Kidney tubule cell (primary cell): Measurements from ENCODE around the gene HECW1.
"Not testable (repeated sequence)": the region's sequence is repeated elsewhere in the genome, so short reads cannot be mapped to it uniquely, and the experiment has no call there.

Source experiments
- DNase-seq: peaks from one replicate; pipeline ENCODE4 v3.0.0-alpha.2; 2018; ENCODE audit warnings: low spot score

The HECW1 gene

DNA sequence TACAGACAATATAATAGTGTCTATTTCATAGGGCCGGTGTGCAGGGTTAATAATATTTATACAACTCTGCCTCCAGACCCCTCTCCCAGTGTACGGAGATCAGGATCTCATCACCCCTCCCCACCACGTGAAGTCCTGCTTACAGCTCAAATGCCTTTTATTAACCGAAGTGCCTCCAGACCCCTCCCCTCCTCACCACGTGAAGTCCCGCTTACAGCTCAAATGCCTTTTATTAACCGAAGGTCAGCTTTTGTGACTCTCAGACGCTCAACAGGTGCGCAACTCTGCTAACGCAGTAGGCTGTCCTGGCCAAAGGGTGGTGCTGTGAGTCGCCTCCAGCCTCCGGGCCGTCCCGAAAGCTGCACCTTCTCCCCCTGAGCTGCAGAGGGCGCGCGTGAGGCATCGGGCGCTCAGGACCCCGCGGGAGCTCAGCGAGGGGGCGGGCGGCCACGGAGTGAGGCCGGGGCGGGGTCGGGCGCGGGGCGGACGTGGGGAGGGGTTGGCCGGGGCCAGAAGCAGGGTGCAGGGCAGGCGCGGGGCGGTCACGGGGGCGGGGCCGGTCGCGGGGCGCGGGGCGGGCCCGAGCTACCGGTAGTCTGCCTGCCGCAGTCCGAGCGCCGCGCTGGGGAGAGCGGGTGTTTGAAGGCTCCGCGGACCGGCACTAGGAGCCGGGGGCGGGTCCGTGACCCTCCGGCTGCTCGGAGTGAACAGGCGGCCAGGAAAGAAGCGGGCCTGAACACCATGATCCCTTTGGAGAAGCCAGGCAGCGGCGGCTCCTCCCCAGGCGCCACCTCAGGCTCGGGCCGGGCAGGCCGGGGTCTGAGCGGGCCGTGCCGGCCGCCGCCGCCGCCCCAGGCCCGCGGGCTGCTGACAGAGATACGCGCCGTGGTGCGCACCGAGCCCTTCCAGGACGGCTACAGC, 470.3 kb downstream of the HECW1 start, which contains the start of gene STK17A:
TSS of gene STK17A (plus strand) at position 606 of the 921 bp plus-strand sequence. CDS start at position 742, 136 bp downstream.
- peak; percentile 94 for DNase-seq

DNA sequence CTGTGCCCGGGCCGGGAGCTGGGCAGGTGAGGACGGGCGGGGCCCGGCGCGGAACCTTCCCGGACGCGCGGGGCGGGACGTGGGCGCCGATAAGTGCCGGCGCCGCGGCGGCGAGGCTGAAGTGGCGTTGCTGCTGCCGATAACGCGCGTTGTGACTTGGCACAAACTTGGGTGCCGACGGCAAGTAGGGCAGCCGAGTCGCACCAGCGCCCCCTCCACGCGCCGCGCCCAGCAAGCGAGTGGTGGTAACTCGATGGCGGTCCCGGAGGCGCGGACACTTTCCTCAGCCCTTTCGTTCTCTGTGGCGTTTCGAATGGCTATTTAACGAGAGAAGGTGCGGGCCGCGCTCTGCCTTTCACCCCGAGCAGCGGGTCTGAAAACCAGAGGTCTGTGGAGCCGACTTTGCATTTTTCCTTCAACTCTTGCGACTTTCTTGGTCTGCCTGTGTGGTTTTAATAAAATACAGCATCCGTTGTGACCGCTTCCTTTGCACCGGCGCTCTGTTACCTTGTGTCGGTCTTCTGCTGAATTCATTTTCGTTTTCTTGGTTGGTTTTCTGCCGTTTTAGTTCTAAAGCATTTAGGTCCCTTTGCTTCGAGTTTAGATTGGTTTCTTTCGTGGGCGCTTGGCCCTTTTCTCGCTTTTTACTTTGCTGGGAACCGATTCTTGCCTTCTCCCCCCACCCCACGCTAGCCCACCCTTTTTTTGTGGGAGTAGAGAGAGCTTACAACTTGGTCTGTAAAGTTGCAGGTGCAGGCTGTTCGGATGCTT, 471.2 kb downstream of the HECW1 start:
- DNase-seq = peak; percentile 70

DNA sequence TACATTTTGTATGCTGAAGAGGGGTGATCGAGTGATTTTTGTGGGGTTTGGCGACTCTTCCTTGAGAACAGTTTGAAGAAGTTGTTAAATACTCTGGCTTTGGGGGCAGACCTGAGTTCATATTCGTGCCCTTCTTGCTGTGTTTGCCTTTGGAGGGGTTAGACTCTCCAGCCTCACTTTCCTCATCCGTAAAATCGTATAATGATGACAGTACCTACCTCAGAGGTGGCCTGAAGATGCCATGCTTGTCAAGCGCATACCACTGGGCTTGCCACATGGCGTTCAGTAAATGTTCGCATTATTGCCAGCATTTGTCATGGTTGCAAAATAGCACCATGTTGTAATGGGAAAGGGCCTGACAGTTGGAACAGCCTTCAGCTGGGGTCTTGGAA, 471.7 kb downstream of the HECW1 start:
- peak; percentile 79 for DNase-seq

DNA sequence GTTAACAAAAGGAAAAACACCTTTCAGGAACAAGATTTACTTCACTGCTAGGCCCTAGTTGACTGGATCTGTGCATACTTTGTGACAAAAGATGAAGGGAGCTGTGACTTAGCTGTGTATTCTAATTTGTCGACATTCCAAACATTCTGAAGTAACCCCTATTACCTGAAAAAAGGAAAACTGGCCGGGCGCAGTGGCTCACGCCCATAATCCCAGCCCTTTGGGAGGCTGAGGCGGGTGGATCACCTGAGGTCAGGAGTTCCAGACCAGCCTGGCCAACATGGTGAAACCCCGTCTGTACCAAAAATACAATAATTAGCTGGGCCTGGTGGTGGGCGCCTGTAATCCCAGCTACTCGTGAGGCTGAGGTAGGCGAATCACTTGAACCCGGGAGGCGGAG, 472.3 kb downstream of the HECW1 start:
- DNase-seq = peak; percentile 19

DNA sequence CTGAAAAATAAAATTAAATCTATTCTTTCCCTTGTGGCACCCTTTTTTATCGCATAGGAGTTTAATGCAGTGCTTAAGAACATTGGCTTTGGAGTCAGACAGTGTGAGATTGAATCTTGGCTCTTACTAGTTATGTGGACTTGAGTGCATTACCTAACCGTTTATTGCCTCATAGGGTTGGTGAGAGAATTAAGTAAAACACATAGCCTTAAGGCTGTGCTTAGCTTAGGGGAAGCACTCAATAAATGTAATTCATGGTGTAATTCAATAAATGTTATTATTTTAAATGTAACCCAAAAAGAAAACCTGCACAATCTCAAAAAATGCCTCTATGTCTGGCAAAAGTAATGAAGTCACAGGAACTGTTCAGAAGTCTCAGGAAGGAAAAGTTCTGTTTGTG, 473.1 kb downstream of the HECW1 start:
- DNase-seq = peak; percentile 43

DNA sequence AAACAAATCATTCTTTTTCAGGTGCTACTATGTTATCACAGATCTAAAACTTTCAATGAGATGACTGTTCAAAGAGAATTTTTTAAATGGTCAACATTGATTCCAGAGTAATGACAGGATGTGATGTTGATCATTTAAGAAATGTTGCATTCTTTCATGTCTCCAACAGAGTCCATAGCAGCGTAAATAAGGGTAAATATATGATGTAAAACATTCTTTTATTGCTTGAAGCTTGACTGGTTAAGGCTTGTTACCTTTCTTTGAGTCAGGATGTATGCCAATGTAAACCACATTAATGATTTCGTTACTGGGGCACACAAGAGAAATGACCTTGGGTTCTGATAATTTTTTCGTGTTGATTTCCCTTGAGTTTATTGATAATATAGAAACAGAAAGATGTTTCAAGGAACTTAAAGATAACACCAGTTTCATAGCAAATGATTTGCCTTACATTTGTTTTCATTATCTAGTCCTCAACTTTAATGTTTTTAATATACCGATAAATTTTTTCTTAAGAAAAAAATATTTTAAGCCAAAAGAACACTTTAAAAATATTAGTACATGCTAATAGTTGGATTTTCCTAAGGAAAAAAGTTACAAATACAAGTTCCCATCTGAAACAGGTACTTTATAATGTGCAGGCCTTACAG, 473.9 kb downstream of the HECW1 start:
- DNase-seq = peak; percentile 85

DNA sequence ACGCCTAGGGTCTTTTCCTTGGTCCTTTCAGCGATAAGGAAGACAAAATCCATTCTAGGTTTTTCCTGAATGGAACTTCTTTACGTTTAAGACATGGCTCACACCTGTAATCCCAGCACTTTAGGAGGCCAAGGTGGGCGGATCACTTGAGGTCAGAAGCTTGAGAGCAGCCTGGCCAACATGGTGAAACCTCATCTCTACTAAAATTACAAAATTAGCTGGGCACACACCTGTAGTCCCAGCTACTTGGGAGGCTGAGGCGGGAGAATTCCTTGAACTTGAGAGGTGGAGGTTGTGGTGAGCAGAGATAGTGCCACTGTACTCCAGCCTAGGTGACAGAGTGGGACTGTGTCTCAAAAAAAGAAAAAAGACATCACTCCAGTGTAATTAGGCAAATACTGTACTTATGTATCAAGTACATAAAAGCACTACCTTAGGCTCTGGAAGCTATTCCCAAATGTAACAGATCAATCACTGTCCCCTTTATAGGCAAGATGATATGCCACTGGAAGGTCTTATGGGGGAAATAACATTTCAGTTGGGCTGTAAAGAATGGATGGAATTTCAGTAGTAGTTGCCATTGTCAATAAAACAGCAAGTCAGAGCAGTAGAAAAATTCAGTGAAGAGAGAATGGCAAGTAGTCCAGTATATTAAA, 476.2 kb downstream of the HECW1 start:
- no peak for DNase-seq

DNA sequence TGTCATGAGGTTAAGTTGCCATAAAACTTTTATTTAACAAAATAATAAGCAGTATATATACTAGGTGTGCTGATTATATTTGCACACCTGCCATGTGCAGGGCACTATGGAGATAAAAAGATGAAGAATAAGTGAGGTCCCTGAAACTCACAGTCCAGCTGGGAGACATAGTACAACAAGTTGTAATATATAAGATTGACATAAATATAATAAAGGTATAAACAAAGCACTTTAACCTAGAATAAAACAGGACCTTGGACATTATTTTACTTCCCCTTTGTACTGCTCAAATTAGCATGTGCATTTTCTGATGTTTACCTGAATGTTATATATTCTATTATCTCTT, 476.7 kb downstream of the HECW1 start:
- no peak for DNase-seq

DNA sequence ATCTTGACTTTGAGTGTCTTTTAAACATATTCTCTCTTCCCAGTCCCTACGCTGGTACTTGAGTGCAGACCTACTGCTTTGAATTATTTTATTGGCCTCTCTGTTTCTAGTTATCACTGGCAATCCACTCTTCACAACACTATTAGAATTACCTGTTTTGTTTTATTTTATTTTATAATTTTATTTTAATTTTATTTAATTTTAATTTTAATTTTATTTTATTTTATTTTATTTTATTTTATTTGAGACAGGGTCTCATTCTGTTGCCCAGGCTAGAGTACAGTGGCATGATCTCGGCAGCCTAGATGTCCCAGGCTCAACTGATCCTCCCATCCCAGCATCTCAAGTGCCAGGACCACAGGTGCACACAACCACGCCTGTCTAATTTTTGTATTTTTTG, 477.3 kb downstream of the HECW1 start:
- DNase-seq = no peak

DNA sequence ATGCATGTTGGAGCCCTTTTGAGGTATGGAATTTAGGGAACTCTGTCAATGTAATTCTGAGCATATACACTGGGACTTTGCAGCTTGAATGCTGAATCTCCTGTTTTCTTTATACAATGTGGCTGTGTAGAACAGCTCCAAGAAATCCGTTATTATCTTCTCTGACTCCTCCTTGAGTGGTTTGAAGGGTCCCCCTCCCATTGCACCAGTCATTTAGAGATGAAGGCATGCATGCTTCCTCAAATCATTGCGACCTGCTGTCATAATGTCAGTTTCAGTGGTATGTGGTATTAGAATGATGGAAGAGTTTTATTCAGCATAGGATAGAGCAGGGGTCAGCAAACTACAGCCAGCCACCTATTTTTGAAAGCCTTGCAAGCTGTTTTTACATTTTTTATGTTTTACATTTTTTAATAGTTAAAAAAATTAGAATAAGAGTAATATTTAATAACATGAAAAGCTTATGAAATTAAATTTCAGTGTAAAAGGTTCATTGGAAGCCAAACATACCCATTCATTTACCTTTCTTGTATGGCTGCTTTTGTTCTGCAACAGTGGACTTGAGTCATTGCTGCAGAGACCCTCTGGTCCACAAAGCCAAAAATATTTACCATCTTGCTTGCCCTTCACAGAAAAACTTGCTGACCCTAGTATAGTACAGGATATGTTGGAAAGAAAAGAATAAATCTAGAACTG, 478.6 kb downstream of the HECW1 start:
- peak; percentile 34 for DNase-seq

DNA sequence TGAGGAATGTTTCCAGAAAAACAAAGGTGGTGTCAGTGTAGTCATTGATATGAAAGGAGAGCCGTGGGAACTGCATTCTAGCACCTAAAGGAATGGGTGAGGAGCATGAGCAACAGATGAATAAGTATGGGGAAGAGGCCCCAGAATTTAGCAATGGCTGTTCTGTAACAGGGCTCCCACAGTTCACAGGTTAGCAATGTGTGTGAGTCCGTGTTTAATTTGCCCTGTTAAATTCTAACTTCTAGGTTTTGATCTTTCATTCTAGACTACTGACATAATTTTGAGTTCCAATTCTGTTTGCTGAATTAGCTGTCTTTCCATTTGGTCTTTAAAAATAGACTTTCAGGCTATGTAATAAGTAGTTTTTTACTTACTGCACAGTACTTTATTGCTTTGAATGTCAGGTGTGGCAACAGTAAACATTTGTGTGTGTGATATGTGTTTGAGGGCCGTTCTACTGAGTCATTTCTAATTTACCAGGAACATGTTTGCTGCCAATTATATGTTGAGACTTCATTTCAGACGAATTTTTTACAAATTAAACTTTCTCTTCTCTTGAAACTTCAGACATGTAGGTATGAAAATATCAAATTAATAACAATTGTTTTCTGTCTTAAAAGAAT, 479.2 kb downstream of the HECW1 start:
- DNase-seq = peak; percentile 89

DNA sequence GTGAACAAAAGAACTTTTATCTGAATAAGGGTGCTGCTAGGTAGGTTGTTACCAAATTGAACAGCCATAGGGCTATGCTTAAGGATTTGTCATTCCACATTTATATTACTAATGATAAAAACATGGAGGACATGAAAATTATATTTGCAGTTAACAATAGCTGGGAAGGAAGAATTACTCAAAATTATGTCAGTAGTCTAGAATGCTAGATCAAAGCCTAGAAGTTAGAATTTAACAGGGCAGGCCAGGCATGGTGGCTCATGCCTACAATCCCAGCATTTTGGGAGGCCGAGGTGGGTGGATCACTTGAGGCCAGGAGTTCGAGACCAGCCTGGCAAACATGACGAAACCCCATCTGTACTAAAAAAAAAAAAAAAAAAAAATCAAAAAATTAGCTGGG, 479.9 kb downstream of the HECW1 start:
- DNase-seq = peak; percentile 84

DNA sequence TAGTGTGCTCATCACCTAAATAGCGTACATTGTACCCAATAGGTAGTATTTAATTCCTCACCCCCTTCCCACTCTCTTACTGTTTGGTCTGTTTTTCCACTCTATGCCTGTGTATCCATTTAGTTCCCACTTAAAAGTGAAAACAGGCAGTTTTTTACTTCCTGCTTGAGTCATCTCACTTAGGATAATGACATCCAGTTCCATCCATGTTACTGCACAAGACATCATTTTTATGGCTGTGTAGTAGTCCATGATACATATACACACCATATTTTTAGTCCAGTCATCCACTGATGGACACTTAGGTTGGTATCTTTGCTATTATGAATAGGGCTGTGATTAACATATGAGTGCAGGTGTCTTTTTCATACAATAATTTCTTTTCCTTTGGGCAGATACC, 480.6 kb downstream of the HECW1 start:
- peak; percentile 56 for DNase-seq

DNA sequence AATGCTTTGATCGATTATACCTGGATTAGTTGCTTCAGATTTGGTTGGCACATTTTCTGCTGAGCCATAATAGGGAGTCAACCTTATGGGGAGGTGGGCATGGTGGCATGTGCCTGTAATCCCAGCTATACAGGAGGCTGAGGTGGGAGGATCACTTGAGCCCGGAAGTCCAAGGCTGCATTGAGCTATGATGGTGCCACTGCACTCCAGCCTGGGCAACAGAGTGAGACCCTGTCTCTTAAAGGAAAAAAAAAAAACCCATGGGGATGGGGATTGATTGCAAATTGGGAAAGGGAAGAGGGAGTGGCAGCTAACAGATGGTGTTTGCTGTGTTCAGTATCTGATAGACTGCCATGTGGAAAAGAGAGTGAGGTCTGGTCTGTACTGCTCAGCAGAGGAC, 481.6 kb downstream of the HECW1 start:
- DNase-seq = no peak

DNA sequence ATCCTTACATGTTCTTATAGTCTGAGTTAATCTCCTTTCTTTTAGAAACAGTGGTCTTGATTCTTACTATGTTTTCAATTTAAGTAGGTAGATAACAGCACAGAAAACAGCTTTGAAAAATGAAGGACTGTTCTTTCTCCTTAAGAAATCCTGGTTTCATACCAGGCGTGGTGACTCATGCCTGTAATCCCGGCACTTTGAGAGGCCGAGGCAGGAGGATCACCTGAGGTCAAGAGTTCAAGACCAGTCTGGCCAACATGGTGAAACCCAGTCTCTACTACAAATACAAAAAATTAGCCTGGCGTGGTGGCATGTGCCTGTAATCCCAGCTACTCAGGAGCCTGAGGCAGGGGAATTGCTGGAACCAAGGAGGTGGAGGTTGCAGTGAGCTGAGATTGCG, 484.0 kb downstream of the HECW1 start:
- not testable (repeated sequence) for DNase-seq

DNA sequence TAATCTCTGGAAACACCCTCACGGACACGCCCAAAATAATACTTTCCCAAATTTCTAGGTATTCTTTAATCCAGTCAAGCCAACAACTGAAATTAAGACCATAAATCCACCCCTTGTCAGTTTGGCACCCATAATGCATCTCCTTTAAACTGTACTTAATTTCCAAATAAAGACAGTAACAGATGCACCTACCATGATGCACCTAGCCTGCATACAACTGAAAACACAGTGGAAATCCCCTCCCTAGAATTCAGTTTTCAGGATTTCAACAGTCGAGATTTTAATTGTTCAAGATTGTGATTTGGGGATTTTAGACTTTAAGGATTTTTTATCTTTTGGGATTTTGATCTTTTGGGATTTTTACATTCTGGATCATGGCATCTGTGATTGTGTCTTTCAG, 487.6 kb downstream of the HECW1 start:
- no peak for DNase-seq

DNA sequence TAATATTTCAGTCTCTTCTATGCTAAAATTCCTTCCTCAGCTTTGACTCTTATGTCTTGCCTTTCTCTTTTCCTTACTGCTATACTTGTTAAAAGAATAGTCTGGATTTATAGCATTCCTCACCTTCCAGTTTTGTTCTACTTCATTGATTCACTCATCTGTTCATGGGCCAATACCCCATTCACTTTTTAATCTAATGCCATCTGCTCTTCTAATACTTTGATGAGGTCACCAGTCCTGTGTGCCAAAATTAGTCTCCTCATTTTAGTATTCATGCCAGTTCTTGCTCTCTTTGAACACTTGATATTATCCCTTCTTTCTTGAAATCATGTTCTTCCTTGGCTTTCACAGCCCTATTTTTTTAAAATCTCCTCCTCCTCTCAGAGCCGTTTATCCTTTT, 489.8 kb downstream of the HECW1 start:
- DNase-seq = peak; percentile 38

DNA sequence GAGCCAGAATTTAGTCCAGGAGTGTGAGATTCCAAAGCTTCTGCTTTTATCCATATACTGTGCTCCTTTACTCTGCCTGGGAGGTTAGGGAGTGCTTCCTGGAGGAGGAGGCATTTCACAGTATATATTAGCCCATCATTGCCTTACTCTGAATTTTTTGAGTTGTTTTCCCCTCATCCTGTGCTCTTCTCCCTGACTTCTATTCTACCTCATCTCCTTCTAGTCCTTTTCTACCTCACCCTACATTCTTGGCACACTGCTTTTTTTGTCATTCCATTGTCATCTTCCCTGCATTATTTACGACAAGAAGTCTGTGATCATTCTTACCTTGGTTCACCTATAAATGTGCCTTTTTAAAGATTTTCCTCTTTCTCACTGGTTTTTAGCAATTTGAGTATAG, 491.8 kb downstream of the HECW1 start:
- DNase-seq = no peak

DNA sequence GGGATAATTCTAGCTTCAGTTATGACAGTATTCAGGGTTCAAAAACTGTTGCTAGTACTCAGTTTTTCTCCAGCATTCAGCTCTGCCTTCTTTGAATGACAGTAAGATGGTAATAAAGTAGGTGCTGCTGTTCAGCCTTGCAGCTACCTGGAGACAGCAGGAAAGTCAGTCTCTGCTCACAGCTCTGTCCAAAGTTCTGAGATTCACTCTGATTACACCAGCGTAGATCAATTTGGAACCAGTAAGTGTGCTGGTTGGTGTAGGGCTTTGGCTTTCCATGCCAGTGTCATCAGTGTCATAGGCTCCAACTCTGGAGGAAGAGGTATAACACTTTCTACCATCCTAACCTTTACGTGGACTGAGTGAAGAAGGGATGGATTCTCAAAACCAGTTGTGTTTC, 496.6 kb downstream of the HECW1 start:
- no peak for DNase-seq

DNA sequence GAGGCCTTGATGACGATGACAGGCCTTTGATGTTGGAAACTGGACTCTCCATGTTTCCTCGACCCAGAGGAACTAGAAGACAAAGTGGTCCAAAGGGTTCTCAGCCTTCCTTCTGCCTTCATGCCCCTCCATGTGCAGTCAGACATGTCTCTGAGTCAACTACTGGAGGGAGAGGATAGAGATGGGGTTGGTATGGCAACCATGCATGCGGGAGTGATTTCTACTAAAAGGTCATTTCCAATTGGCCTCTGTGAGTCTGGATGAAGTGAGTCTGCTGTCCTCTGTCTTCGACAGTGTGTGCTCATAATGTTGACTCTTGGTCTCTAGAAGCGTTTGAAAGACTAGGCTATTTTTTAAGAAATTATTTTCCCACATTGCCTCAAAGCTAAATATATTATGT, 499.7 kb downstream of the HECW1 start:
- no peak for DNase-seq
